ENCODE measurements around the gene TBCK. TPM values are rescaled to one million over a fixed set of nuclear protein-coding genes. Genes with fewer than 3 reads are reported as not detected.

TBCK gene
- total and polyA plus RNA-seq, 7 experiments from 2014 or later, result 29.5 to 70.7 (median 54.8) TPM

DNA sequence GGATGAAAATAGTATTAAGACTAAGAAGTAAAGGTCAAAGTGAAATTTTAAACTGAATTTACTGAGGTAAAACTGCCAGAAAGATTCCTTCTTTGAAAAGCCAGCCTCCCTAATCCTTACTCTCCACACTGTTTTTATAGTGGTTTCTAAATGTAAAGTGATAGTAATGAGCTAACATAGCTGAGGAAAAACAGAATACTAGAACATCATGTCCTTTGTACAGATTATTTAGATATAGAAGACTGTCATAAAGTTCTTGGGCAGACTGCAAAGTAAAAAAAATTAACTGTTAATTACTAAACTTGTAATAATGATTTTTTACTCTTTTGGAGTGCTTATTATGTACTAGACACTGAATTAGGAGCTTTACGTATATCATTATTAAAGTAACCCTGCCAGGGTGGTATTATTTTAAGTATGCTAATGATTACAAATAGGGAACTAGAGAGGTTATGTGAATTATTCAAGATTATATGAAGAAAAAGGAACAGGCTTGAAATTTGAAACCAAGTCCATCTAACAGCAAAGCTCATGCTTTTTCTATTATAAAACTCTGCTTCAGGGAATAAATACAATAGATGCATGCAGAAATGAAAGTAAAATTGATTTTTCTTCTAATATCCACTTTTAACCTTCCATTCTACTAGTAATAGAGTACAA is 150.5 kb downstream of the TBCK start:
- Mint-ChIP-seq H3K9me3 (peaks cover 0 to 9% (median 5%) of the 10 kb centered on the region in 11 donors), H3K4me3 (no peak overlapping the region), H3K27ac (no peak overlapping the region), H3K4me1 (peaks cover 0 to 6% (median 0%) of the 10 kb centered on the region in 7 donors), H3K36me3 (peaks cover 12 to 70% (median 51%) of the 10 kb centered on the region in 5 donors), H3K27me3 (no peaks in the 10 kb centered on the region)
- Histone ChIP-seq H3K36me3 (ENCODE audit: control insufficient read depth in 2 of 3, insufficient read depth in 3 of 3, low read length in 3 of 3) (no peaks in the 10 kb centered on the region), H3K9me3 (ENCODE audit: control insufficient read depth in 2 of 3, low read length in 3 of 3) (no peaks in the 10 kb centered on the region), H3K27ac (ENCODE audit: low read depth, low read length) (no peak overlapping the region), H3K4me1 (ENCODE audit: control insufficient read depth in 2 of 2, insufficient read depth in 2 of 2, low read length in 2 of 2) (no peaks in the 10 kb centered on the region), H3K27me3 (ENCODE audit: control insufficient read depth in 2 of 2, insufficient read depth in 2 of 2, low read length in 2 of 2) (no peaks in the 10 kb centered on the region), H3K4me3 (ENCODE audit: low read length) (no peak overlapping the region)
- intact Hi-C loops (cut with micrococcal nuclease), result no loop called here
- ATAC-seq, result no peak
- ChIA-PET POLR2A (no interaction called here), CTCF (no interaction called here)
- no peak for DNase-seq

DNA sequence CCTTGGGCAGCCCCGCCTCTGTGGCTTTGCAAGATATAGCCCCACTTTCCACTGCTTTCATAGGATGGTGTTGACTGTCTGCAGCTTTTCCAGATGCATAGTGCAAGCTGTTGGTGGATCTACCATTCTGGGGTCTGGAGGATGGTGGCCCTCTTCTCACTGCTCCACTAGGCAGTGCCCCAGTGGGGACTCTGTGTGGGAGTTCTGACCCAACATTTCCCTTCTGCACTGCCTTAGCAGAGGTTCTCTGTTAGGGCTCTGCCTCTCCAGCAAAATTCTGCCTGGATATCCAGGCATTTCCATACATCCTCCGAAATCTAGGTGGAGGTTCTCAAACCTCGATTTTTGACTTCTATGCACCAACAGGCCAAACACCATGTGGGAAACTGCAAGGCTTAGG is 153.7 kb downstream of the TBCK start:
- no peak overlapping the region for H3K4me3 ChIP-seq (ENCODE audit: low read length)
- Mint-ChIP-seq H3K9me3 (peaks cover 0 to 12% (median 5%) of the 10 kb centered on the region in 11 donors), H3K36me3 (peaks cover 20 to 77% (median 66%) of the 10 kb centered on the region in 5 donors), H3K27ac (no peak overlapping the region), H3K4me3 (no peak overlapping the region), H3K27me3 (no peaks in the 10 kb centered on the region), H3K4me1 (peaks cover 0 to 4% (median 0%) of the 10 kb centered on the region in 7 donors)
- no peak for DNase-seq
- ChIA-PET POLR2A (no interaction called here), CTCF (no interaction called here)
- H3K27ac ChIP-seq (ENCODE audit: low read depth, low read length), result no peak overlapping the region
- peaks cover 0 to 1% (median 0%) of the 10 kb centered on the region in 3 experiments for H3K36me3 ChIP-seq (ENCODE audit: control insufficient read depth in 2 of 3, insufficient read depth in 3 of 3, low read length in 3 of 3)
- intact Hi-C loops (cut with micrococcal nuclease), result no loop called here
- no peaks in the 10 kb centered on the region for H3K9me3 ChIP-seq (ENCODE audit: control insufficient read depth in 2 of 3, low read length in 3 of 3)
- no peaks in the 10 kb centered on the region for H3K4me1 ChIP-seq (ENCODE audit: control insufficient read depth in 2 of 2, insufficient read depth in 2 of 2, low read length in 2 of 2)
- no peak for ATAC-seq
- H3K27me3 ChIP-seq (ENCODE audit: control insufficient read depth in 2 of 2, insufficient read depth in 2 of 2, low read length in 2 of 2), result no peaks in the 10 kb centered on the region

DNA sequence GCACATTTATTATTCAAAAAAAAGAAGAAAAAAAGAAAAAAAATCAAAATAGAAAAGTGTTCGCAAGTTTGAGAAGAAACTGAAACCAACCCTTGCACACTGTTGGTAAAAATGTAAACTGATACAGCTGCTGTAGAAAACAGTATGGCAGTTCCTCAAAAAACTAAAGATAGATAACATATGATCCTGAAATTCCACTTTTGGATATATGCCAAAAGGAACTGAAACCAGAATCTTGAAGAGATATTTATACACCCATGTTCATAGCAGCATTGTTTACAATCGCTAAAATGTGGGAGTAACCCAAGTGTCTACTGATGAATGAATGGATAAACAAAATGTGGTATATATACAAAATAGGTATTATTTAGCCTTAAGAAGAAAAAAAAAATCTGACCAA is 155.4 kb downstream of the TBCK start:
- Histone ChIP-seq H3K27me3 (ENCODE audit: control insufficient read depth in 2 of 2, insufficient read depth in 2 of 2, low read length in 2 of 2) (no peaks in the 10 kb centered on the region), H3K36me3 (ENCODE audit: control insufficient read depth in 2 of 3, insufficient read depth in 3 of 3, low read length in 3 of 3) (peaks cover 0 to 9% (median 0%) of the 10 kb centered on the region in 3 experiments), H3K4me3 (ENCODE audit: low read length) (no peak overlapping the region), H3K9me3 (ENCODE audit: control insufficient read depth in 2 of 3, low read length in 3 of 3) (no peaks in the 10 kb centered on the region), H3K4me1 (ENCODE audit: control insufficient read depth in 2 of 2, insufficient read depth in 2 of 2, low read length in 2 of 2) (no peaks in the 10 kb centered on the region), H3K27ac (ENCODE audit: low read depth, low read length) (no peak overlapping the region)
- no peak for ATAC-seq
- Mint-ChIP-seq H3K9me3 (peaks cover 0 to 17% (median 7%) of the 10 kb centered on the region in 11 donors), H3K36me3 (peaks cover 32 to 90% (median 81%) of the 10 kb centered on the region in 5 donors), H3K27me3 (no peaks in the 10 kb centered on the region), H3K4me1 (peaks cover 0 to 4% (median 0%) of the 10 kb centered on the region in 7 donors), H3K27ac (no peak overlapping the region), H3K4me3 (no peak overlapping the region)
- ChIA-PET CTCF (no interaction called here), POLR2A (no interaction called here)
- intact Hi-C loops (cut with micrococcal nuclease), result no loop called here
- no peak for DNase-seq

DNA sequence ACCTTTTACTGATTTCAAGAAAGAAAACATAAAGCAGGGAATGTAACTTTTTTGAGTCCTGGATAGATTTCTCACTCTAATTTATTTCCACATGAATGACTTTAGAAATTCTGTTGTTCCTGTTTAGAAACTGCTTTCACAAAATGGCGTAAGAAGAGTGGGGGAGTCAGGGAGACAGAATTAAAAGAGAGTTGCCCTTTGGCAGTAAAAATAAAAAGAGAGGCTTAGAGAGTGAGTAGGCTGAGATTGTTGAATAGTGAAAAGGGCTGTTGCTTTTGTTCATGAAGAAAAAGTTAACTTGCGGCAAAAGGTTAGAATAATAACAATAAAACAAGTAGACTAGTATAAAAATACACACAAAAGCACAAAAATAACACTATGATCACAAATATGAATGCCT is 166.1 kb downstream of the TBCK start:
- Histone ChIP-seq H3K4me3 (ENCODE audit: low read length) (no peak overlapping the region), H3K4me1 (ENCODE audit: control insufficient read depth in 2 of 2, insufficient read depth in 2 of 2, low read length in 2 of 2) (no peaks in the 10 kb centered on the region), H3K27ac (ENCODE audit: low read depth, low read length) (no peak overlapping the region), H3K9me3 (ENCODE audit: control insufficient read depth in 2 of 3, low read length in 3 of 3) (peaks cover 0 to 7% (median 0%) of the 10 kb centered on the region in 3 experiments), H3K36me3 (ENCODE audit: control insufficient read depth in 2 of 3, insufficient read depth in 3 of 3, low read length in 3 of 3) (peaks cover 0 to 4% (median 0%) of the 10 kb centered on the region in 3 experiments), H3K27me3 (ENCODE audit: control insufficient read depth in 2 of 2, insufficient read depth in 2 of 2, low read length in 2 of 2) (no peaks in the 10 kb centered on the region)
- ATAC-seq, result no peak
- ChIA-PET CTCF (no interaction called here), POLR2A (no interaction called here)
- no peak for DNase-seq
- H3K4me1 Mint-ChIP-seq, result peaks cover 0 to 1% (median 0%) of the 10 kb centered on the region in 7 donors
- H3K27me3 Mint-ChIP-seq, result no peaks in the 10 kb centered on the region
- peaks cover 14 to 81% (median 43%) of the 10 kb centered on the region in 11 donors for H3K9me3 Mint-ChIP-seq
- peaks cover 25 to 91% (median 88%) of the 10 kb centered on the region in 5 donors for H3K36me3 Mint-ChIP-seq
- intact Hi-C loops (cut with micrococcal nuclease), result no loop called here
- H3K27ac Mint-ChIP-seq, result no peak overlapping the region
- H3K4me3 Mint-ChIP-seq, result no peak overlapping the region

- Mint-ChIP-seq H3K4me1 (peaks cover 0 to 1% (median 0%) of the 10 kb centered on the region in 7 donors), H3K27me3 (no peaks in the 10 kb centered on the region), H3K4me3 (no peak overlapping the region), H3K36me3 (peaks cover 21 to 89% (median 82%) of the 10 kb centered on the region in 5 donors), H3K27ac (no peak overlapping the region), H3K9me3 (peaks cover 14 to 76% (median 43%) of the 10 kb centered on the region in 11 donors)
- ATAC-seq, result no peak
- H3K27me3 ChIP-seq (ENCODE audit: control insufficient read depth in 2 of 2, insufficient read depth in 2 of 2, low read length in 2 of 2), result no peaks in the 10 kb centered on the region
- no peak overlapping the region for H3K27ac ChIP-seq (ENCODE audit: low read depth, low read length)
- no peak overlapping the region for H3K4me3 ChIP-seq (ENCODE audit: low read length)
- peaks cover 0 to 4% (median 0%) of the 10 kb centered on the region in 3 experiments for H3K36me3 ChIP-seq (ENCODE audit: control insufficient read depth in 2 of 3, insufficient read depth in 3 of 3, low read length in 3 of 3)
- ChIA-PET CTCF (no interaction called here), POLR2A (no interaction called here)
- peaks cover 0 to 7% (median 0%) of the 10 kb centered on the region in 3 experiments for H3K9me3 ChIP-seq (ENCODE audit: control insufficient read depth in 2 of 3, low read length in 3 of 3)
- DNase-seq, result no peak
- intact Hi-C loops (cut with micrococcal nuclease), result no loop called here
- no peaks in the 10 kb centered on the region for H3K4me1 ChIP-seq (ENCODE audit: control insufficient read depth in 2 of 2, insufficient read depth in 2 of 2, low read length in 2 of 2)
These were observed 167.0 kb downstream of the TBCK start for GRCh38 chr4:106149026-106149425.

DNA sequence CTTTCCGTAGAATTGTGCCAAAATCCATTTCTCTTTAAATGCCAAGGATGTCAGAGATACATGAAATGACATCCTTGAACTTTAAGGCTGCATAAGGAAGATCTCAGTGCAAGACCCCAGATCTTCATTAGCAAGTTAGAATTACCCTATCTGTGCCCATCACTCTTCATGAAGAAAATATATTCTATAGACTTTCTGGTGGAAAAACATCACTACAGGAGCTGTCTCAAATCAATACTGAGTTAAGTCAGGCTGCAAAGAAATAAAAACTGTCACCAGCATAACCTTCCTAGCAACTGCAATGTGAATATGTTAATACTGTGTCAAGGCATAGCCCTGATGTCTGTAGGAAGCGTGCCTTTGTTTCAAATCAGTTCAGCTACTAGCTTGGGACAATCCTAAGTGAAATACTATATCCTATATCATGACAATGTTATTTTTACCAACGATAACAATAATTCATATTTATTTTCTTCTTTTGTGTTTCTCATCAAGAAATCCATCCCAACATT is 173.3 kb downstream of the TBCK start:
- no peak overlapping the region for H3K27ac ChIP-seq (ENCODE audit: low read depth, low read length)
- Mint-ChIP-seq H3K36me3 (peaks cover 11 to 48% (median 44%) of the 10 kb centered on the region in 5 donors), H3K4me1 (peaks cover 0 to 4% (median 0%) of the 10 kb centered on the region in 7 donors), H3K4me3 (no peak overlapping the region), H3K27me3 (no peaks in the 10 kb centered on the region), H3K9me3 (peaks cover 0 to 28% (median 13%) of the 10 kb centered on the region in 11 donors), H3K27ac (no peak overlapping the region)
- ChIA-PET POLR2A (no interaction called here), CTCF (no interaction called here)
- no peaks in the 10 kb centered on the region for H3K4me1 ChIP-seq (ENCODE audit: control insufficient read depth in 2 of 2, insufficient read depth in 2 of 2, low read length in 2 of 2)
- intact Hi-C loops (cut with micrococcal nuclease), result no loop called here
- H3K36me3 ChIP-seq (ENCODE audit: control insufficient read depth in 2 of 3, insufficient read depth in 3 of 3, low read length in 3 of 3), result no peaks in the 10 kb centered on the region
- H3K9me3 ChIP-seq (ENCODE audit: control insufficient read depth in 2 of 3, low read length in 3 of 3), result no peaks in the 10 kb centered on the region
- DNase-seq (no peak), ATAC-seq (no peak)
- no peaks in the 10 kb centered on the region for H3K27me3 ChIP-seq (ENCODE audit: control insufficient read depth in 2 of 2, insufficient read depth in 2 of 2, low read length in 2 of 2)
- H3K4me3 ChIP-seq (ENCODE audit: low read length), result no peak overlapping the region

DNA sequence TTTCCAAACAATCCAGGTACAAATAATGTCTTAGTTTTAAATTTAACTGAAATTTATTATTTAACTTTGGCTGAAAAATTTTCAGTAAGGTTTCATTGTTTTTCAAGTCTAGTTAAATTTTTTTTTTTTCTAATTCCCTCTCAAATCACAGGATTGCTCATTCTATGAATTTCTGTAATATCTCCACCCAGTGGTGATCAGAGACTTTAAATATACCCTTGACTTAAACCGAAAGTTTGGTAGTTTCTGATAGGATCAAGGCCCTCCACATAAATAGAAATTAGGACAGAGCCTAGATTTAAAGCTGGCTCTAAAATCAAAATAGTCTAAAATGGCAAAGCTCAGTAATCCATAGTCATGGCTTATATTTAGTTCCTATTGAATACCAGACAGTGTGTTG is 175.4 kb downstream of the TBCK start:
- no peaks in the 10 kb centered on the region for H3K27me3 Mint-ChIP-seq
- CTCF ChIA-PET, result no interaction called here
- H3K4me3 ChIP-seq (ENCODE audit: low read length), result no peak overlapping the region
- H3K9me3 Mint-ChIP-seq, result peaks cover 0 to 7% (median under 1%) of the 10 kb centered on the region in 11 donors
- intact Hi-C loops (cut with micrococcal nuclease), result no loop called here
- H3K27me3 ChIP-seq (ENCODE audit: control insufficient read depth in 2 of 2, insufficient read depth in 2 of 2, low read length in 2 of 2), result no peaks in the 10 kb centered on the region
- H3K27ac Mint-ChIP-seq, result no peak overlapping the region
- ATAC-seq (no peak), DNase-seq (no peak)
- no peaks in the 10 kb centered on the region for H3K9me3 ChIP-seq (ENCODE audit: control insufficient read depth in 2 of 3, low read length in 3 of 3)
- H3K4me1 Mint-ChIP-seq, result peaks cover 0 to 4% (median 3%) of the 10 kb centered on the region in 7 donors
- H3K27ac ChIP-seq (ENCODE audit: low read depth, low read length), result no peak overlapping the region
- H3K4me1 ChIP-seq (ENCODE audit: control insufficient read depth in 2 of 2, insufficient read depth in 2 of 2, low read length in 2 of 2), result no peaks in the 10 kb centered on the region
- H3K36me3 Mint-ChIP-seq, result peaks cover 3 to 39% (median 33%) of the 10 kb centered on the region in 5 donors
- H3K36me3 ChIP-seq (ENCODE audit: control insufficient read depth in 2 of 3, insufficient read depth in 3 of 3, low read length in 3 of 3), result no peaks in the 10 kb centered on the region
- no peak overlapping the region for H3K4me3 Mint-ChIP-seq
- POLR2A ChIA-PET, result no interaction called here

All from naive thymus-derived CD4-positive, alpha-beta T cell (primary cell).